ENCODE measurements around the gene CALM3.
"Not testable (repeated sequence)": the region's sequence is repeated elsewhere in the genome, so short reads cannot be mapped to it uniquely, and the experiment has no call there.

The CALM3 gene

GRCh38 chr19:46616631-46617322 is 15.6 kb downstream of the CALM3 start:
- DNase-seq: peak in 1 of 2 donors; percentile 40

GRCh38 chr19:46617601-46618000 is 16.5 kb downstream of the CALM3 start:
- no peak for DNase-seq

GRCh38 chr19:46618670-46619231 is 17.6 kb downstream of the CALM3 start:
- DNase-seq: peak; percentile 67 to 71

GRCh38 chr19:46620267-46620666 is 19.1 kb downstream of the CALM3 start:
- DNase-seq: no peak

- no peak for DNase-seq
Observed at GRCh38 chr19:46620716-46621115, 19.6 kb downstream of the CALM3 start.

- no peak for DNase-seq
Observed at GRCh38 chr19:46621191-46622117, 20.3 kb downstream of the CALM3 start.

- DNase-seq: no peak
Observed at GRCh38 chr19:46622118-46622446, 21.0 kb downstream of the CALM3 start.

- DNase-seq: no peak
Observed at GRCh38 chr19:46623915-46624502, 22.9 kb downstream of the CALM3 start.

GRCh38 chr19:46624958-46625661 is 24.0 kb downstream of the CALM3 start, which contains the start of gene PTGIR:
PTGIR (minus strand) TSS chr19:46625089; CDS start chr19:46624225, 864 bp downstream.
- DNase-seq: peak; percentile 61 to 65

GRCh38 chr19:46625731-46626130 is 24.6 kb downstream of the CALM3 start:
- DNase-seq: no peak

- no peak for DNase-seq
Observed at GRCh38 chr19:46626446-46626845, 25.3 kb downstream of the CALM3 start.

GRCh38 chr19:46628970-46629369 is 27.8 kb downstream of the CALM3 start:
- not testable (repeated sequence) for DNase-seq

GRCh38 chr19:46629546-46630025 is 28.5 kb downstream of the CALM3 start:
- no peak for DNase-seq

GRCh38 chr19:46630586-46631205 is 29.6 kb downstream of the CALM3 start:
- no peak for DNase-seq

GRCh38 chr19:46631481-46631880 is 30.4 kb downstream of the CALM3 start:
- no peak for DNase-seq

GRCh38 chr19:46633130-46633529 is 32.0 kb downstream of the CALM3 start:
- no peak for DNase-seq

- peak; percentile 83 to 93 for DNase-seq
Observed at GRCh38 chr19:46634045-46634655, 33.0 kb downstream of the CALM3 start.

GRCh38 chr19:46634656-46635218 is 33.6 kb downstream of the CALM3 start:
- no peak for DNase-seq

GRCh38 chr19:46635920-46636761 is 35.0 kb downstream of the CALM3 start, which contains the start of gene GNG8:
GNG8 (minus strand) TSS chr19:46636202; CDS start chr19:46634682, 1,520 bp downstream.
- DNase-seq: no peak

GRCh38 chr19:46637224-46637623 is 36.1 kb downstream of the CALM3 start:
- no peak for DNase-seq

All from inflammatory macrophage treated with lipopolysaccharide for 1 hour (primary cell).